Stimulated activated CD4-positive, alpha-beta T cell treated with anti-CD3 and anti-CD28 coated beads, Interleukin-4, amount 100 ng/mL, for 24 hours (primary cell): ENCODE results near the gene QRFP.

Experiments
- DNase-seq: peaks from one replicate; pipeline ENCODE4 v3.0.0-alpha.2; 2020

QRFP gene

GRCh38 chr9:130904070-130905044 lies 7.7 kb upstream of the QRFP start:
- DNase-seq: no peak

- DNase-seq: no peak
Observed at GRCh38 chr9:130903194-130904069, 6.8 kb upstream of the QRFP start.

- DNase-seq: no peak
Observed at GRCh38 chr9:130902204-130903185, 5.9 kb upstream of the QRFP start.

GRCh38 chr9:130901498-130902203 lies 5.0 kb upstream of the QRFP start:
- DNase-seq: no peak

GRCh38 chr9:130900701-130901497 lies 4.3 kb upstream of the QRFP start:
- DNase-seq: no peak

- DNase-seq: no peak
Observed at GRCh38 chr9:130899051-130899748, 2.6 kb upstream of the QRFP start.

GRCh38 chr9:130898552-130898852 lies 1.9 kb upstream of the QRFP start:
- no peak for DNase-seq

GRCh38 chr9:130897848-130898551 lies 1.4 kb upstream of the QRFP start:
- DNase-seq: no peak

GRCh38 chr9:130897105-130897751 lies 616 bp upstream of the QRFP start:
- no peak for DNase-seq

- DNase-seq: no peak
Observed at GRCh38 chr9:130895481-130896232, 955 bp downstream of the QRFP start.

- no peak for DNase-seq
Observed at GRCh38 chr9:130895038-130895437, 1.6 kb downstream of the QRFP start.

- DNase-seq: no peak
Observed at GRCh38 chr9:130894546-130894945, 2.1 kb downstream of the QRFP start.

- no peak for DNase-seq
Observed at GRCh38 chr9:130893341-130894101, 3.1 kb downstream of the QRFP start.

- no peak for DNase-seq
Observed at GRCh38 chr9:130892477-130893304, 3.9 kb downstream of the QRFP start.

- no peak for DNase-seq
Observed at GRCh38 chr9:130891688-130892476, 4.7 kb downstream of the QRFP start.
